Endodermal cell (in vitro differentiated cells): Measurements from ENCODE around the gene BTBD6. TPM values are rescaled to one million over a fixed set of nuclear protein-coding genes. Genes with fewer than 3 reads are reported as not detected.
A peak's percentile ranks its signal among the peaks of the same experiment; 100 is the strongest.

ENCODE experiments used
- DNase-seq: peaks from one replicate; pipeline ENCODE4 v3.0.0-alpha.2; 2017
- H3K27ac ChIP-seq: 2 replicates; pipeline ENCODE4 v1.5.1; 2013; ENCODE audit warnings: mild to moderate bottlenecking, low read depth, low read length, moderate library complexity
- H3K27me3 ChIP-seq: 2 replicates; pipeline ENCODE4 v1.6.1; 2013; ENCODE audit warnings: mild to moderate bottlenecking, low read length, moderate library complexity; ENCODE audit not compliant: insufficient read depth, control insufficient read depth, poor library complexity, severe bottlenecking
- H3K36me3 ChIP-seq: 2 replicates; pipeline ENCODE4 v1.7.0; 2013; ENCODE audit warnings: mild to moderate bottlenecking, low read length, moderate library complexity; ENCODE audit not compliant: control insufficient read depth, insufficient read depth
- H3K4me1 ChIP-seq: one replicate; pipeline ENCODE4 v1.7.0; 2013; ENCODE audit warnings: low read length; ENCODE audit not compliant: control insufficient read depth, insufficient read depth
- H3K4me3 ChIP-seq: 2 replicates; pipeline ENCODE4 v1.5.1; 2013; ENCODE audit warnings: mild to moderate bottlenecking, low read length, moderate library complexity
- H3K9ac ChIP-seq: 2 replicates; pipeline ENCODE4 v1.6.1; 2013; ENCODE audit warnings: mild to moderate bottlenecking, low read length, moderate library complexity; ENCODE audit not compliant: poor library complexity, severe bottlenecking; ENCODE audit errors: extremely low read depth
- H3K9me3 ChIP-seq: 2 replicates; pipeline ENCODE4 v1.6.1; 2013; ENCODE audit warnings: mild to moderate bottlenecking, low read length, moderate library complexity; ENCODE audit not compliant: control insufficient read depth
- H3K27ac Mint-ChIP-seq: 2 replicates; pipeline ENCODE4 v1.8.0; 2020; ENCODE audit warnings: mixed read lengths
- H3K27me3 Mint-ChIP-seq: 2 replicates; pipeline ENCODE4 v1.8.0; 2021; ENCODE audit warnings: mild to moderate bottlenecking, mixed read lengths; ENCODE audit not compliant: insufficient read depth
- H3K36me3 Mint-ChIP-seq: 2 replicates; pipeline ENCODE4 v1.8.0; 2020; ENCODE audit warnings: low read depth, mixed read lengths
- H3K4me1 Mint-ChIP-seq: 2 replicates; pipeline ENCODE4 v1.8.0; 2020; ENCODE audit warnings: mixed read lengths
- H3K4me3 Mint-ChIP-seq: 2 replicates; pipeline ENCODE4 v1.8.0; 2020; ENCODE audit warnings: mild to moderate bottlenecking, moderate library complexity, mixed read lengths
- H3K9me3 Mint-ChIP-seq: 2 replicates; pipeline ENCODE4 v1.8.0; 2020; ENCODE audit warnings: mild to moderate bottlenecking, mixed read lengths
- CTCF ChIP-seq: fragments of 200-600 bp; sonication (generic); conservative IDR thresholded peaks from 2 replicates; pipeline ENCODE4 v1.5.0; 2021; ENCODE audit warnings: antibody characterized with exemption, mild to moderate bottlenecking
- WGBS, 2 experiments: methylation state at CpG; one replicate each; pipeline versions ENCODE4 v1.1.5 to v1.1.7; 2013; ENCODE audit warnings: missing lambda C conversion rate in 2 of 2, mixed read lengths in 1 of 2; ENCODE audit not compliant: insufficient coverage in 1 of 2, insufficient read length in 1 of 2; 5-methylcytosine and 5-hydroxymethylcytosine counted together
- total RNA-seq, 2 donors: library from RNA; stranded (reverse); fragmentation: NEBNext Ultra II Directional in 1 of 2; extraction: Animal tissue kit (Norgen Biotek cat#: 25700) in 1 of 2; gene quantifications; 2 replicates in 1 of 2; 3 replicates in 1 of 2; pipeline ENCODE4 v1.2.1, GENCODE V29; 2021

Gene BTBD6
- total RNA-seq, 2 donors from 2014 or later: 21.8 to 26.9 TPM

GRCh38 chr14:105201925-105202513 lies 46.3 kb upstream of the BTBD6 start:
- Histone ChIP-seq H3K36me3 (no peaks in the 10 kb centered on the region), H3K27me3 (no peaks in the 10 kb centered on the region), H3K4me1 (peaks cover 3% of the 10 kb centered on the region), H3K27ac (no peak overlapping the region), H3K9me3 (no peaks in the 10 kb centered on the region), H3K9ac (no peak overlapping the region), H3K4me3 (no peak overlapping the region)
- peaks cover 11% of the 10 kb centered on the region for H3K27me3 Mint-ChIP-seq
- no peaks in the 10 kb centered on the region for H3K4me1 Mint-ChIP-seq
- H3K9me3 Mint-ChIP-seq: no peaks in the 10 kb centered on the region
- 88 to 90% methylated on average over 17 to 20 of the region's 20 CpGs for WGBS, 2 experiments
- TF ChIP-seq CTCF: no peak
- H3K36me3 Mint-ChIP-seq: no peaks in the 10 kb centered on the region
- no peak overlapping the region for H3K27ac Mint-ChIP-seq
- DNase-seq: no peak
- no peak overlapping the region for H3K4me3 Mint-ChIP-seq

GRCh38 chr14:105203057-105203531 lies 45.2 kb upstream of the BTBD6 start:
- Histone ChIP-seq H3K9me3 (no peaks in the 10 kb centered on the region), H3K4me3 (no peak overlapping the region), H3K9ac (no peak overlapping the region), H3K27ac (no peak overlapping the region), H3K4me1 (peaks cover 3% of the 10 kb centered on the region), H3K27me3 (no peaks in the 10 kb centered on the region), H3K36me3 (no peaks in the 10 kb centered on the region)
- Mint-ChIP-seq H3K4me3 (no peak overlapping the region), H3K27me3 (peaks cover 7% of the 10 kb centered on the region), H3K27ac (no peak overlapping the region), H3K4me1 (no peaks in the 10 kb centered on the region), H3K9me3 (no peaks in the 10 kb centered on the region), H3K36me3 (no peaks in the 10 kb centered on the region)
- WGBS, 2 experiments: 18 to 36% methylated on average over 2 to 18 of the region's 18 CpGs
- peak; percentile 93 for DNase-seq
- peak; percentile 98 for TF ChIP-seq CTCF

GRCh38 chr14:105203701-105204100 lies 44.6 kb upstream of the BTBD6 start:
- Mint-ChIP-seq H3K4me3 (no peak overlapping the region), H3K27ac (no peak overlapping the region), H3K36me3 (no peaks in the 10 kb centered on the region), H3K9me3 (no peaks in the 10 kb centered on the region), H3K27me3 (peaks cover 3% of the 10 kb centered on the region), H3K4me1 (no peaks in the 10 kb centered on the region)
- H3K9me3 ChIP-seq: no peaks in the 10 kb centered on the region
- H3K4me1 ChIP-seq: peaks cover 3% of the 10 kb centered on the region
- 80 to 90% methylated on average over 3 to 6 of the region's 6 CpGs for WGBS, 2 experiments
- H3K4me3 ChIP-seq: no peak overlapping the region
- no peaks in the 10 kb centered on the region for H3K36me3 ChIP-seq
- DNase-seq: no peak
- H3K9ac ChIP-seq: no peak overlapping the region
- TF ChIP-seq CTCF: no peak
- H3K27me3 ChIP-seq: no peaks in the 10 kb centered on the region
- H3K27ac ChIP-seq: no peak overlapping the region
